Thyroid gland (tissue), 4 donors: Measurements from ENCODE around the gene SMNDC1. TPM values are rescaled to one million over a fixed set of nuclear protein-coding genes. Genes with fewer than 3 reads are reported as not detected.
A peak's percentile ranks its signal among the peaks of the same experiment; 100 is the strongest.

Source experiments
- DNase-seq, 2 donors: peaks; one replicate each; pipeline ENCODE4 v3.0.0-alpha.2; 2019
- H3K27ac ChIP-seq, 3 donors: fragments of 200-600 bp; sonication (generic); 1 replicate in 2 of 3; 2 replicates in 1 of 3; pipeline ENCODE4 v1.5.1; 2016 to 2019; ENCODE audit warnings: mild to moderate bottlenecking in 1 of 3, moderate library complexity in 1 of 3
- H3K27me3 ChIP-seq: fragments of 200-600 bp; sonication (generic); one replicate; pipeline ENCODE4 v1.5.1; 2019
- H3K36me3 ChIP-seq, 2 donors: fragments of 200-600 bp; sonication (generic); one replicate each; pipeline ENCODE4 v1.5.1; 2016 to 2019
- H3K4me1 ChIP-seq, 2 donors: fragments of 200-600 bp; sonication (generic); one replicate each; pipeline ENCODE4 v1.5.1; 2017 to 2019
- H3K4me3 ChIP-seq, 3 donors: fragments of 200-600 bp; sonication (generic); replicated peaks in 1 of 3; 1 replicate in 2 of 3; 2 replicates in 1 of 3; pipeline ENCODE4 v1.5.1; 2016; ENCODE audit warnings: mild to moderate bottlenecking in 1 of 3
- H3K9me3 ChIP-seq: fragments of 200-600 bp; sonication (generic); one replicate; pipeline ENCODE4 v1.5.1; 2017
- POLR2A ChIP-seq, 2 donors: fragments of 450-650 bp; IDR thresholded peaks; one replicate each; pipeline ENCODE4 v1.6.1; 2017; ENCODE audit warnings: antibody characterized with exemption in 2 of 2, mild to moderate bottlenecking in 2 of 2, moderate library complexity in 1 of 2
- WGBS, 2 donors: methylation state at CpG; one replicate each; pipeline ENCODE4 v1.1.5; 2017; 5-methylcytosine and 5-hydroxymethylcytosine counted together
- intact Hi-C: fragments of 100-400 bp; cut with DNase I; formaldehyde crosslinking; loops from one replicate; pipeline ENCODE4 v1.15.1; 2023
- total RNA-seq, 4 donors: library from RNA; depleted of rRNA; stranded (reverse); fragments of >200 nt; gene quantifications; one replicate each; pipeline ENCODE4 v1.2.3, GENCODE V29; 2016
- TF ChIP-seq, protein P1 (sequence below), 6 experiments: fragments of 200-600 bp in 3 of 6; fragments of 450-650 bp in 3 of 6; sonication (generic) in 3 of 6; IDR thresholded peaks; one replicate each; pipeline ENCODE4 v1.5.1; 2016 to 2019; ENCODE audit warnings: antibody characterized with exemption in 6 of 6, mild to moderate bottlenecking in 2 of 6, inconsistent platforms in 1 of 6, moderate library complexity in 1 of 6

The SMNDC1 gene
- total RNA-seq, 4 donors from 2014 or later = 12.3 to 16.3 (median 13.5) TPM

DNA sequence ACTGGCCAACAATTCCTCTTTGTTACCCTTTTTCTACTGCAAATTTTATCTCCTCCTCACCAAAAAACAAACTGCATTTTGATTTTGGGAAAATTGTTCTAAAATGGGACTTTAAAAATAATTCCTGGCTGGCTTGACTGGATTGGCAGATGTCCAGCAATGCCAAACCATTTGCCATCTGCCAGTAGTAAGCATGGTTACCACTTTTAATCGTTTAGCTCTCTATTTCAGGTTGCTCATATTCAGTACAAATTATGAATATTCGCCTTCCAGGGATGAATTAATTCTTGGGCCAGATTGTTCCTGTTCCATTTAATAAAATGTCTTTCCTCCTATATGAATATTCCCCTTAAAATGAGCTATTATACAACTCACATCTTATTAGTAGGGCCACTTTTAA is 35.7 kb downstream of the SMNDC1 start:
- Histone ChIP-seq H3K27me3 (no peaks in the 10 kb centered on the region), H3K27ac (peak overlapping the region; percentile 68 to 95 (median 77)), H3K4me3 (no peak overlapping the region), H3K4me1 (peaks cover 58 to 67% of the 10 kb centered on the region in 2 donors), H3K9me3 (no peaks in the 10 kb centered on the region), H3K36me3 (no peaks in the 10 kb centered on the region)
- no peak for TF ChIP-seq POLR2A (IDR thresholded peaks at IDR 0.05)
- TF ChIP-seq, protein P1, sequence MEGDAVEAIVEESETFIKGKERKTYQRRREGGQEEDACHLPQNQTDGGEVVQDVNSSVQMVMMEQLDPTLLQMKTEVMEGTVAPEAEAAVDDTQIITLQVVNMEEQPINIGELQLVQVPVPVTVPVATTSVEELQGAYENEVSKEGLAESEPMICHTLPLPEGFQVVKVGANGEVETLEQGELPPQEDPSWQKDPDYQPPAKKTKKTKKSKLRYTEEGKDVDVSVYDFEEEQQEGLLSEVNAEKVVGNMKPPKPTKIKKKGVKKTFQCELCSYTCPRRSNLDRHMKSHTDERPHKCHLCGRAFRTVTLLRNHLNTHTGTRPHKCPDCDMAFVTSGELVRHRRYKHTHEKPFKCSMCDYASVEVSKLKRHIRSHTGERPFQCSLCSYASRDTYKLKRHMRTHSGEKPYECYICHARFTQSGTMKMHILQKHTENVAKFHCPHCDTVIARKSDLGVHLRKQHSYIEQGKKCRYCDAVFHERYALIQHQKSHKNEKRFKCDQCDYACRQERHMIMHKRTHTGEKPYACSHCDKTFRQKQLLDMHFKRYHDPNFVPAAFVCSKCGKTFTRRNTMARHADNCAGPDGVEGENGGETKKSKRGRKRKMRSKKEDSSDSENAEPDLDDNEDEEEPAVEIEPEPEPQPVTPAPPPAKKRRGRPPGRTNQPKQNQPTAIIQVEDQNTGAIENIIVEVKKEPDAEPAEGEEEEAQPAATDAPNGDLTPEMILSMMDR (IDR thresholded peaks at IDR 0.05) = no peak
- DNase-seq = peak in 1 of 2 donors; percentile 36
- intact Hi-C loops = no loop called here
- 42 to 55% methylated on average over 2 of the region's 2 CpGs for WGBS, 2 donors

DNA sequence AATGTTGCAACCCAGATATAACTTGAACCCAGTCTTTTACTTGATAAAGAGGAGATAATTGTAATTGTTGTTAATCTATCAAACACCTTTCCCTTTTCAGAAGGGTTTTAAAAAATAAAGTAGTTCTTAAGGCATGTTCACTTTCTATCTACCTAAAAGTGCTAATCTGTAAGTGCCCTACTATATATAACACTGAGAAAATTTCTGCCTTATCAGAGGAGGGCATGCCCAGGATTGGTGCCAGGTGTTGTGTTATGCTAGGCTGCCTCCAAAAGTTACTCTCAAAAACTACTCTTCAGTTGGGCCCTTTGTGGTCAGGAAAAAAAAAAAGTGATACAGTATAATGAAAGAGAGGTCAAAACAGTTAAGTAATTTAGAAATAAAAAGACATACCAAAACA is 36.3 kb downstream of the SMNDC1 start:
- peak overlapping the region; percentile 68 to 95 (median 77) for H3K27ac ChIP-seq
- no peaks in the 10 kb centered on the region for H3K27me3 ChIP-seq
- intact Hi-C loops = no loop called here
- DNase-seq = peak; percentile 87 to 88
- H3K4me1 ChIP-seq = peaks cover 60 to 67% of the 10 kb centered on the region in 2 donors
- no peaks in the 10 kb centered on the region for H3K36me3 ChIP-seq
- no peak overlapping the region for H3K4me3 ChIP-seq
- no peak for TF ChIP-seq POLR2A (IDR thresholded peaks at IDR 0.05)
- TF ChIP-seq, protein P1 (IDR thresholded peaks at IDR 0.05) = no peak
- no peaks in the 10 kb centered on the region for H3K9me3 ChIP-seq

DNA sequence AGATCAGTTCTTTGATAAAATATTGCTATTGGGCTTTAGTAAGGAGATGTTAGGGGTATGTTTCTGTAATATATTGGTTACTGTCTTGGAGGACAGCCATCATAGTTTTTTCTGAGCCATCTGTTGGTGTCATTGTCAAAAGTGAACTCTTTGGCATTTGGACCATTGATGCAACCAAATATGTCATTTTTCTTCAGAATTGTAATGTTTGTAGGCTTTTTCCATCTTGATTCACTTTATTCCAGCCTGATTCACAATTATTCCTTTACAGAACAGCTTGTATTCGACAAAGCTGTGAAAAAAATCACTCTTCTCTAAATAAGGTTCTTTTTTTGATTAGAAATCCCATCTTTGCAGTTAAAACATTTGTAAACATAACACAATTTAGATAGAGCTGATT is 37.4 kb downstream of the SMNDC1 start:
- no peak for TF ChIP-seq POLR2A (IDR thresholded peaks at IDR 0.05)
- TF ChIP-seq, protein P1 (IDR thresholded peaks at IDR 0.05) = no peak
- Histone ChIP-seq H3K27me3 (no peaks in the 10 kb centered on the region), H3K9me3 (no peaks in the 10 kb centered on the region), H3K36me3 (no peaks in the 10 kb centered on the region), H3K4me3 (no peak overlapping the region), H3K4me1 (peaks cover 67 to 73% of the 10 kb centered on the region in 2 donors), H3K27ac (peak overlapping the region; percentile 68 to 95 (median 77))
- intact Hi-C loops = no loop called here
- DNase-seq = no peak
- WGBS, 2 donors = 81 to 94% methylated on average over 1 of the region's 1 CpG

DNA sequence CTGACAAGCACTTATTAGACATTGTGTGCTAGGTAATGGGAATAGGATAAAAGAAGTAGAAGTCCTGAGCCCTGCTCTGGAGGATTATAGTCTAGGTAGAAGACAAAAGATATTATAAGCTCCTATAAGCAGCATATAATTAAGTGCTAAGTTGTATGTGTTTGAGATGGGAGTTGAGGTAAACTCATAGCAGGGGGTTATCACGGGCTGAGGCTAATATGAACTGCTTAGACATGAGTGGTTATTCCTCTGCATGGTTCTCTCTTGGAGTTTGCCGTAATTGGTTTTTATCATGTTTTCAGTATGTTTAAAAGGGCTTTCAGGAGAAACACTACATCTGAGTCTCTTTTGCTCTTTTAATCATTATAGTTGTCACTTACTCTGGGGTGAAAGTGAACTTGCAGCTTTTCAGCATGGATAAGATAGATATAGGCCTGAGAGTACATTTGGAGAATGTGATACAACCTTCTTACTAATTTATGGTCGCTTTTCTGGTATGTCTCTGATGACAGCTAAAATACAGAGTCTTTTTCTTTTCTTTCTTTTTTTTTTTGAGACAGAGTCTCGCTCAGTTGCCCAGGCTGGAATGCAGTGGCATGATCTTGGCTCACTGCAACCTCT is 39.0 kb downstream of the SMNDC1 start:
- Histone ChIP-seq H3K9me3 (no peaks in the 10 kb centered on the region), H3K36me3 (no peaks in the 10 kb centered on the region), H3K27me3 (no peaks in the 10 kb centered on the region), H3K4me3 (no peak overlapping the region), H3K4me1 (peaks cover 68 to 75% of the 10 kb centered on the region in 2 donors), H3K27ac (no peak overlapping the region)
- no peak for TF ChIP-seq POLR2A (IDR thresholded peaks at IDR 0.05)
- 97% methylated on average over 4 of the region's 4 CpGs for WGBS, 2 donors
- intact Hi-C loops = no loop called here
- no peak for DNase-seq

DNA sequence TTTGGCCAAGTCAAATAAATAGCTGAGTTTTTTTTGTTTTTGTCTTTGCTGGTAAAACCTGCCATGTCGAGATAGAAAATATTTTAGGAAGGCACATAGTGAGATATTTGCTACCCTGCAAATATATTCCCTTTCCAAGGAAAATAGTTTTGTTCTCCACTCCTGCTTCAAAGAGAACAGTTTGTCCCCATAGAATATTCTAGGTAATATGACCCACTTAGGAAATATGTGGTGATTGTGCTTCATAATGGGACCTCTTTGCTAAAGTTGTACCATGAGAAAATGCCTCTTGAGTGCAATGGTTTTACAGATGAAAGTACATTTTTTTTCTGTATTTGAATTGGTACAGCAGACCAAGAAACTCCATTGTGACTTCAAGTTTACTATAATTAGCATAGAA is 41.6 kb downstream of the SMNDC1 start:
- DNase-seq = no peak
- no peak for TF ChIP-seq POLR2A (IDR thresholded peaks at IDR 0.05)
- TF ChIP-seq, protein P1 (IDR thresholded peaks at IDR 0.05) = no peak
- intact Hi-C loops = no loop called here
- H3K4me3 ChIP-seq = no peak overlapping the region
- H3K4me1 ChIP-seq = peaks cover 47 to 56% of the 10 kb centered on the region in 2 donors
- WGBS, 2 donors = 18 to 23% methylated on average over 1 of the region's 1 CpG
- H3K36me3 ChIP-seq = no peaks in the 10 kb centered on the region
- no peaks in the 10 kb centered on the region for H3K9me3 ChIP-seq
- peak overlapping the region; percentile 65 to 84 (median 69) for H3K27ac ChIP-seq
- no peaks in the 10 kb centered on the region for H3K27me3 ChIP-seq
